GM12865 (cell line): ENCODE results near the gene SP7.

Experiments used
- DNase-seq: peaks from one replicate; pipeline ENCODE4 v3.0.0; 2010; ENCODE audit warnings: low read depth
- H3K4me3 ChIP-seq: 2 replicates; pipeline ENCODE4 v1.5.1; 2011; ENCODE audit warnings: mild to moderate bottlenecking, low read depth, low read length, control low read depth
- CTCF ChIP-seq: IDR thresholded peaks from 2 replicates; pipeline ENCODE4 v1.5.1; 2011; ENCODE audit warnings: low read length, control low read depth, low read depth, inconsistent platforms; ENCODE audit not compliant: insufficient read depth; ENCODE audit errors: missing control alignments

SP7 gene

GRCh38 chr12:53336181-53336681, at the start of gene SP7:
SP7 (minus strand) TSS chr12:53336354; CDS start chr12:53335646, 708 bp downstream.
- TF ChIP-seq CTCF: no peak
- no peak for DNase-seq
- H3K4me3 ChIP-seq: no peak within 1 kb of the TSS

GRCh38 chr12:53383258-53383657, 47.1 kb upstream of the SP7 start:
- H3K4me3 ChIP-seq: peak overlapping the region; percentile 6
- TF ChIP-seq CTCF: no peak
- no peak for DNase-seq

- H3K4me3 ChIP-seq: peak overlapping the region; percentile 72
- DNase-seq: peak; percentile 85
- TF ChIP-seq CTCF: peak; percentile 64
These were observed 45.8 kb upstream of the SP7 start for GRCh38 chr12:53381731-53382630.

GRCh38 chr12:53380794-53381730, 44.9 kb upstream of the SP7 start:
- H3K4me3 ChIP-seq: peak overlapping the region; percentile 72
- no peak for DNase-seq
- TF ChIP-seq CTCF: no peak

- no peak for TF ChIP-seq CTCF
- peak; percentile 98 for DNase-seq
- H3K4me3 ChIP-seq: peak within 1 kb of the TSS; percentile 72
These were observed 44.1 kb upstream of the SP7 start, which contains the start of gene SP1 for GRCh38 chr12:53380104-53380793. SP1 (plus strand) TSS chr12:53380176; CDS start chr12:53380292, 116 bp downstream.

GRCh38 chr12:53379389-53380103, 43.4 kb upstream of the SP7 start:
- DNase-seq: peak; percentile 100
- peak overlapping the region; percentile 53 for H3K4me3 ChIP-seq
- no peak for TF ChIP-seq CTCF
